ENCODE results near the gene QSOX2.

The QSOX2 gene

DNA sequence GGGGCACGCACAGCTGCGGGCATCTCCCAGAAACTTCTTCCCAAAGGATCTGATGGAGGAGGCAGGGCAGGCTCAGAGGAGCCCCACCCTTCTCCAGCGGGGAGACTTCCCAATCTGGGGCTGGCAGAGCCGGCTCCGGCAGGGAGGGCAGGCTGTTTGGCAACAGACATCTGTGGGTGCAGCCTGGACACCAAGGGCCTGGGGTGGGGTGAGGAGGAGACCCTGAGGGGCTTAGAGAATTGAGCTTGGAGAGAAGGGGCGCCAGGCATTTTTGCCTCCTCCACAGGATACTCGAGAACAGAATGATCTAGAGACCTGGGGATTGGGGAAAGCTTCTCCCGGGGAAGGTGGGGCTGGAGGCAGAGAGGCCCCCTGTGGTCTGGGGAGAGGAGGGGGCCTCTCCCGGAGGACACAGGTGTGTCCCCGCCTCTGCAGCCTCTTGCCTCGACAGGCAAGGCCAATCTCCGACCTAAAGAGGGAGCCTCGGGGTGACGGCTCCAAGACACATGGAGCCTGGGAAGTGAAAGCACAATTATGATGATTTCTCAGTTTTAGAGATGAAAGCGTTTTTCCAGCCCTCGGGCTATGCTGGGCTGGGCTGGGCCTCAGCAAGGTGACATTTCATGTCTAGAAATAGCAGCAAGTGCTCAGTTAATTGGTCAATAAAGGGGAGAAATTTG is 49.1 kb downstream of the QSOX2 start:
- H3K9ac ChIP-seq (ENCODE audit: low read length), result no peak overlapping the region
- H3K36me3 ChIP-seq (ENCODE audit: control insufficient read depth, insufficient read depth, low read length), result no peaks in the 10 kb centered on the region
- no peaks in the 10 kb centered on the region for H3K9me3 ChIP-seq (ENCODE audit: control insufficient read depth, insufficient read depth, low read depth, low read length)
- peaks cover 35% of the 10 kb centered on the region for H3K4me1 ChIP-seq (ENCODE audit: control insufficient read depth, insufficient read depth, low read length)
- H3K27me3 ChIP-seq (ENCODE audit: control insufficient read depth, insufficient read depth, low read length), result peaks cover 98% of the 10 kb centered on the region
- no peak overlapping the region for H3K27ac ChIP-seq (ENCODE audit: low read depth, low read length)
- peak overlapping the region; percentile 25; the same call in 1 of the 2 replicates for H3K4me3 ChIP-seq (ENCODE audit: low read depth, low read length)

DNA sequence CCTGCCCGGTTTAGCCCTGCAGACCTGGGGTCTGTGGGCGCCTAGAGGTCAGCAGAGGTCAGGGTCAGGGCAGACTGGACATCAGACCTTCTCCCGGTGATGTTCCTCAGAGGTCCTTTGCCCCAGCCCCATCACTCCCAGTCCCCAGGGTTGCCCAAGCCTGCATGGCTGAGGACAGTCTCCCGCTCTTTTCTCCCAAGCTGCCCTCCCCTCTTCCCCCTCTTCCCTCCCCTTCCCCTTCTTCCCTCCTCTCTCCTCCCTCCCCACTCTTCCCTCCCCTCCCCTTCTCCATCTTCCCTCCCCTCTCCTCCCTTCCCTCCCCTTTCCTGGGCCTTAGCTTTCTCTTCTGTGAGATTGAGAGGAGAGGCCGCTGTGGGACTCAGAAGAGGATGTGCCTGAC is 51.1 kb downstream of the QSOX2 start:
- H3K9me3 ChIP-seq (ENCODE audit: control insufficient read depth, insufficient read depth, low read depth, low read length), result no peaks in the 10 kb centered on the region
- peaks cover 40% of the 10 kb centered on the region for H3K4me1 ChIP-seq (ENCODE audit: control insufficient read depth, insufficient read depth, low read length)
- no peak overlapping the region for H3K9ac ChIP-seq (ENCODE audit: low read length)
- H3K36me3 ChIP-seq (ENCODE audit: control insufficient read depth, insufficient read depth, low read length), result no peaks in the 10 kb centered on the region
- H3K27ac ChIP-seq (ENCODE audit: low read depth, low read length), result no peak overlapping the region
- peaks cover 97% of the 10 kb centered on the region for H3K27me3 ChIP-seq (ENCODE audit: control insufficient read depth, insufficient read depth, low read length)
- 0 out of 2 replicates have a peak overlapping the region, but pooled peaks have one; percentile 52 for H3K4me3 ChIP-seq (ENCODE audit: low read depth, low read length)

DNA sequence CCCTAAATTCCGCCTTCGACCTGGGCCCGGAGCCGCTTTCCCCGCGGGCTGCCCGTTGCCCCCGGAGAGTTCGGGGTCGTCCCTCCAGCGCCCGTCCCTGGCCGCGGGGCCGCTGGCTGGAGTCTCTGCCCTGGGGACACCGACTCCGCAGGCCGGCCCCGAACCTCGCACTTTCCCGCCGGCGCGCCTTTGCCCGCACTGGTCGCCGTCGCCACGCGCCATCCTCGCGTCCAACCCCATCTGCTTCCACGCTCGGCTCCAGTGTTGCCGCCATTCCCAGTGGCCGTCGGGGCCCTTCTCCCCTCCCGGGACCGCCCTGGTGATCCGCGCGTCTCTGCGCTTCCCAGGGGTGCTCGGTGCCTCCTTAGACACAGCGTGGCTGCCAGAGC is 51.7 kb downstream of the QSOX2 start:
- H3K4me1 ChIP-seq (ENCODE audit: control insufficient read depth, insufficient read depth, low read length), result peaks cover 43% of the 10 kb centered on the region
- H3K9me3 ChIP-seq (ENCODE audit: control insufficient read depth, insufficient read depth, low read depth, low read length), result no peaks in the 10 kb centered on the region
- no peaks in the 10 kb centered on the region for H3K36me3 ChIP-seq (ENCODE audit: control insufficient read depth, insufficient read depth, low read length)
- H3K4me3 ChIP-seq (ENCODE audit: low read depth, low read length), result peak overlapping the region; percentile 52
- peaks cover 97% of the 10 kb centered on the region for H3K27me3 ChIP-seq (ENCODE audit: control insufficient read depth, insufficient read depth, low read length)
- H3K27ac ChIP-seq (ENCODE audit: low read depth, low read length), result no peak overlapping the region
- H3K9ac ChIP-seq (ENCODE audit: low read length), result no peak overlapping the region

DNA sequence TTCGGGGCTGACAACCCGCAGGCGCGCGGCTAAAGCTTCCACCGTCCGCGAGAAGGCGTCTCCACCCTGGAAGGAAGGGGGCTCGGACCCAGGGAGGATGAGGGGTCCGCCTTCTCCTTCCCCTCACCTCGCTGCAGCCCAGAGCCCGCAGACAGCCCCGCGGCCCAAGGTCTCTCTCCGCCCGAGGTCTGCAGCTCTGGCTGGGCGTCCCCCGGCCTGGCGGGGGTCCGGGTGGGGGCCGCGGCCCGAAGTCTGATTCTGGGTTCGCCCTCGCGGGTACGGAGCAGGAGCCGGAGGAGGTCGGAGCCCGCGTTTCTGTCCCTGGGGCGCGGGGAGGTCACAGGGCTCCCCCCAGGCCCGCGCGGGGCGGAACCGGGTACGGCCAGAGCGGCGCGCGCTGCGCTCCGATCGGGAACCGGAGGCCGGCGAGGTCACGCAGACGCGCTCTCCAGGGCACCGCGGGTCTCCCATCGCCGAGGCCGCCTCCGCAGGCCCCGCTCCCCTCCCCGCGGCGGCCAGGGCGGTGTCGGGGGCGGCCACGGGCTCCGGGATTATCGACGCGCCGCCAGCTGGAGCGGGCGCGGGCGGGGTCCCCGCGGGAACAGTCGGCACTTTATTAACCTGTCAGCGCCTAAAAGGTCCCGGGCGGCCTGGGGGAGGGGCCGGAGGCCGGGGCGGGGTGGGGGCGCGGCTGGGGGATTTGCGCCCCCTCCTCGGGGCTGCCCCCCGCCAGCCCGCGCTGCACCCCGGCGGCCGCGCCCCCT is 52.3 kb downstream of the QSOX2 start:
- peak overlapping the region; percentile 52 for H3K4me3 ChIP-seq (ENCODE audit: low read depth, low read length)

DNA sequence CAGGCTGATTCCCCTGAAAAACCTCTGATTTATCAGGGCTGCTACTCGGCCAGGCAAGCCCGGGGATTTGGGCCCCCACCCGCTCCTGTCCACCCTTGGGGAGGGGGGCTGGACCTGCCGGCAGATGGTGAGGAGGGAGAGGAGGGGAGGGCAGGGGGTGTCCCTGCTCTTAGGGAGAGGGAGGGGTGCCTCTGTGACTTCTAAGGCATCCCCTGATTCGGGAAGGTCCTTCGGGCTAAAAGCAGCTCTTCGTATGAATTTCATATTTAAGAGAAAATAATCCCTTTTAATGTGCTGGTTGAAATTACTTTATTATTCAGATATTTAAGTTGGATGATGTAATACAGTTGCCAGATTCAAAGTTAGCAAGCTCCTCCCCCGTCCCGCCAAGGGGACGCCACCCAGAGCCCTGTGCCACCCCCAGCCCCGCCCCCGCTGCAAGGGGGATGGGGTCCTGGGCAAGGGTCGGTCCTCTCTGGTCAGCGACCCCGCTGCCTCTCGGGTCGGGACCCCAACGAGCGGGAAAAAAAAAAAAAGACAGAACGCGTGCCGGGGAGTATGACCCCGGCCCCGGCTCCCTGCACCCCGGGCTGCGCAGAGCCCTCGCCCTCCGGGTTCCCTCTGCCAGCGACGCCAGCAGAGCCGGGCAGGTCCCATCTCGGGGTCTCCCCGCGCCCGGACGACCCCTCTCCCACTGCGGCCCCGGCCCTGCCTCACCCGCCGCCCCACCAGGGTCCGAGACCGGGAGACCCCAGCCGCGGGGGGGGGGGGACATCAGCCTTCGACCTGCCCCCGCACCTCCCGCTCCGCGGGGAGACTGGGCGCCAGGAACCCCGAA is 53.1 kb downstream of the QSOX2 start:
- Histone ChIP-seq H3K27me3 (ENCODE audit: control insufficient read depth, insufficient read depth, low read length) (peaks cover 83% of the 10 kb centered on the region), H3K27ac (ENCODE audit: low read depth, low read length) (no peak overlapping the region), H3K4me3 (ENCODE audit: low read depth, low read length) (peak overlapping the region; percentile 50), H3K9ac (ENCODE audit: low read length) (no peak overlapping the region), H3K4me1 (ENCODE audit: control insufficient read depth, insufficient read depth, low read length) (peaks cover 34% of the 10 kb centered on the region), H3K9me3 (ENCODE audit: control insufficient read depth, insufficient read depth, low read depth, low read length) (no peaks in the 10 kb centered on the region), H3K36me3 (ENCODE audit: control insufficient read depth, insufficient read depth, low read length) (no peaks in the 10 kb centered on the region)

More for the DNA sequence above, 52.3 kb downstream of the QSOX2 start:
- Histone ChIP-seq H3K4me1 (ENCODE audit: control insufficient read depth, insufficient read depth, low read length) (peaks cover 42% of the 10 kb centered on the region), H3K9me3 (ENCODE audit: control insufficient read depth, insufficient read depth, low read depth, low read length) (no peaks in the 10 kb centered on the region), H3K36me3 (ENCODE audit: control insufficient read depth, insufficient read depth, low read length) (no peaks in the 10 kb centered on the region), H3K27me3 (ENCODE audit: control insufficient read depth, insufficient read depth, low read length) (peaks cover 91% of the 10 kb centered on the region), H3K9ac (ENCODE audit: low read length) (no peak overlapping the region), H3K27ac (ENCODE audit: low read depth, low read length) (no peak overlapping the region)

DNA sequence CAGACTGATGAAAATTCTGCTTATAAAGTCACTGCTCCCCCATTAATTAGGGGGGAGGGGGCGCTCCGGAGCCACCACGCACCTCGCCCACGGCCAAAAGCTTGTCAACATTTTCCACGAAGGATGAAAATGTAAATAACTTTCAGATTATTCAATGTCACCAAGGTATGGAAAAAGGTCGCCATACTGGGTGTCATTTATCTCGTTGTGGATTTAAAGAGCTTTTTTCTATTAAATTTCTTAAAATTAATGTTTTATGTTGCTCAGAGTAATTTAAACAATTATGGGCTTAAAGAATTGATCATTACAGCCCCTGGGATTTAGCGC is 53.7 kb downstream of the QSOX2 start:
- Histone ChIP-seq H3K4me1 (ENCODE audit: control insufficient read depth, insufficient read depth, low read length) (peaks cover 32% of the 10 kb centered on the region), H3K36me3 (ENCODE audit: control insufficient read depth, insufficient read depth, low read length) (no peaks in the 10 kb centered on the region), H3K9ac (ENCODE audit: low read length) (no peak overlapping the region), H3K9me3 (ENCODE audit: control insufficient read depth, insufficient read depth, low read depth, low read length) (no peaks in the 10 kb centered on the region), H3K27ac (ENCODE audit: low read depth, low read length) (no peak overlapping the region), H3K4me3 (ENCODE audit: low read depth, low read length) (no peak overlapping the region), H3K27me3 (ENCODE audit: control insufficient read depth, insufficient read depth, low read length) (peaks cover 80% of the 10 kb centered on the region)

DNA sequence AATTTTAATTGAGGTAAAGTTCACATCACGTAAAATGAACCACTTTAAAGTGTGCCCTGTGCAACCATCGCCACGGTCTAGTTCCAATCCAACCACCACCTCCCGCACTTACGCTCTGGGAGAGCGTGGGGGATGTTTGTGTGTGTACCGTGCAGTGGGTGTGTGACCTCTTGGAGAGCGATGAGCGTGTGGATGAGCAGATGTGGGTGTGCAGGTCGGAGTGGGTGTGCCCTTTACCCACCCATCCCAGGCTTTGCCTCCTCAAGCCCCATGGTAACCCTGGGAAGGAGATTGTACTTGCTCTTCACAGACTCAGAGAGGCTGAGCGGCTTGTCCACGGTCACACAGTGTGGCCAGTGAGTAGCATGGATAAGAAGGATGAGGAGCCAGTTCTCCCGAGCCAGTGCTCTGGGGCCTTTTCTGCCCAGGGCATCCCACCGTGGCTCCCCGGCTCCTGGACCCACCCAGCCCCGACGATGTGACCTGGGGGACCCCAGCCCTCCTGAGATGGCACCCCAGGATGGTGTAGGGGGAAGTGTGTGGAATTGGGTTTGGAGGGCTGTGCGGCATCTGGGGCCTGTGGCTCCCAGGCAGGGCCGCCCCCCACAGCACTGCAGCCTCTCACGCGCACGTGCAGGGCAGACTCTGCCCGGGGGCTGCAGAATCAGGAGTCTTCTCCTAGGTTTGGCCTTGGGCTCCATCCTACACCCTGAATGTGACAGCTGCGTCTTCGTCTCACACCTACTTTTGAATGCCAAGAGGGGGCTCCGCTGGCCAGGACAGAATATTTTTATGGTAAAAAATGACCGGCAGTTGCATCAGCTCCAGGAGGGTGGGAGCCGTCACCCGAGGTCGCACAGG is 54.3 kb downstream of the QSOX2 start:
- Histone ChIP-seq H3K4me3 (ENCODE audit: low read depth, low read length) (no peak overlapping the region), H3K4me1 (ENCODE audit: control insufficient read depth, insufficient read depth, low read length) (peaks cover 26% of the 10 kb centered on the region)

DNA sequence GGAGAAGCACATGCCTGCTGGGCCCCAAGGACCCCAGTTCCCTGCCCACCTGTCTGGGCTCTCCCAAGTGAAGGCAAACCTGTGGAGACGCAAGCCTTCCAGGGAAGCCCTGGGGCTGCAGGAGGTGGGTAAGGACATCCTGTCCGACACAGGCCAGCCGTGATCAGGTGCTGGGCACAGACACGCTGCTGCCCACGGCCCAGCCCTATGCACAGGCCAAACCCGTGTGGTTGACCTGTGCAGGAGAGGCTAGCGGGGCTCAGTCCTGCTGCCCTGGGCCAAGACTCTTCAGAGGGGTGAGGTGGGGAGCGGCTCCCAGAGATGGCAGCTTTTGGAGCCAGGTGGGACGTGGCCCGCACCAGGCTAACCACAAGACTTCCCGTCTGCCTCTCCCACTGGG is 55.0 kb downstream of the QSOX2 start:
- Histone ChIP-seq H3K4me1 (ENCODE audit: control insufficient read depth, insufficient read depth, low read length) (peaks cover 20% of the 10 kb centered on the region), H3K9me3 (ENCODE audit: control insufficient read depth, insufficient read depth, low read depth, low read length) (no peaks in the 10 kb centered on the region), H3K27ac (ENCODE audit: low read depth, low read length) (no peak overlapping the region), H3K36me3 (ENCODE audit: control insufficient read depth, insufficient read depth, low read length) (no peaks in the 10 kb centered on the region), H3K4me3 (ENCODE audit: low read depth, low read length) (no peak overlapping the region), H3K27me3 (ENCODE audit: control insufficient read depth, insufficient read depth, low read length) (peaks cover 67% of the 10 kb centered on the region), H3K9ac (ENCODE audit: low read length) (no peak overlapping the region)

More for the DNA sequence above, 54.3 kb downstream of the QSOX2 start:
- H3K36me3 ChIP-seq (ENCODE audit: control insufficient read depth, insufficient read depth, low read length), result no peaks in the 10 kb centered on the region
- no peak overlapping the region for H3K9ac ChIP-seq (ENCODE audit: low read length)
- no peak overlapping the region for H3K27ac ChIP-seq (ENCODE audit: low read depth, low read length)
- H3K27me3 ChIP-seq (ENCODE audit: control insufficient read depth, insufficient read depth, low read length), result peaks cover 74% of the 10 kb centered on the region
- H3K9me3 ChIP-seq (ENCODE audit: control insufficient read depth, insufficient read depth, low read depth, low read length), result no peaks in the 10 kb centered on the region

DNA sequence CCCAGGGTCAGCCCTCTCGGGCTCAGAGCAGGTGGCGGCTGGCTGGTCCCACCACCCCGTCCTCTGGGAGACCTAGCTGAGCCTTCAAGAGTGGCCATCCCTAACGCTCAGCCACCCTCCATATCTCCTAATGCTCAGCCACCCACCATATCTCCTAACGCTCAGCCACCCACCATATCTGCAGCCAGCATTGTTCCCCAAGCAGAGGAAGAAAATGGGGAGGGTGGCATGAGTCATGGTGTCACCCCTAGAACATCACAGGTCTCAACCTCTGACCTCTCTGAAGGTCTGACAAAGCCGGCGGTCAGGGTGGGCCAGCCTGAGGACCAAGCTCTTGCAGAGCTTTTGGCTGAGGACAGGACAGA is 55.4 kb downstream of the QSOX2 start:
- Histone ChIP-seq H3K4me1 (ENCODE audit: control insufficient read depth, insufficient read depth, low read length) (peaks cover 18% of the 10 kb centered on the region), H3K27me3 (ENCODE audit: control insufficient read depth, insufficient read depth, low read length) (peaks cover 63% of the 10 kb centered on the region), H3K36me3 (ENCODE audit: control insufficient read depth, insufficient read depth, low read length) (no peaks in the 10 kb centered on the region), H3K27ac (ENCODE audit: low read depth, low read length) (no peak overlapping the region), H3K9ac (ENCODE audit: low read length) (no peak overlapping the region), H3K4me3 (ENCODE audit: low read depth, low read length) (no peak overlapping the region), H3K9me3 (ENCODE audit: control insufficient read depth, insufficient read depth, low read depth, low read length) (no peaks in the 10 kb centered on the region)

DNA sequence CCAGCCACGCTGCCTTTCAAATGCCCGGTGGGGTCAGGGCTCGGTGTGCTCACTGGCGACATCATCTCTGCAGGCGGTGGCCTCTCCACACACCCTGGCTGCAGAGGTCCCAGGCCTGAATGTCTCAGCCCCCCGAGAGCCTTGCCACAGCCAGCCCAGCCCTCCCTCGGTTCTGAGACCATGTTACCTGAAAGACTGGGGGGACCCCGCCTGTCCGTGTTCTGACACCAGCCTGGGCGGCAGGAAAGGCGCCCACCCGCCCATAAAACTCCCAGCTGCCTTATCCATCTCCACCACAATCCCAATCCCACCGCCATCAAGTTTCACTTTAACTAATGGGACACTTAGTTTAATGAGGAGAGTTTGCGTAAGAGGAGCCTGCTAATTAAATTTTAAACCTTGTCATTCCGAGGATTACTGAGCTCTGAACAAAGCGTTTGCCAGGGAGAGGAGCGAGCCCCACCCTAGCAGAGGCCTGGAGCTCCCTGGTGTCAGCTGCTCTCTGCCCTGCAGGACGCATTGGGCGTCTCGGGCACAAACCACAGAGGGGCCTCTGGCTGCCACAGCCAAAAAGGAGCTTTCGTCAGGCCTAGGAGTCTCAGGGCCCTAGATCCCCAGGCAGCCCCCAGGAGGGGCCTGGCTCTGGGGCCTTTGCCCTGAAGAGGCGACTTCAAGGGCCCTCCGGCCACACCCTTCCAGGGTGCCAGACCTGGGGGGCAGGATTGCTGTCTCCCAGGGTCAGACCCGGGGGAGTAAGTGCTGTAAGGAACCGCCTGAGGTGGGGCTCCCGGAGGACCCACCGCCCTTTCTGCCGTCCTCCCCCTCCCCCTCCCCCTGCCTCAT is 56.0 kb downstream of the QSOX2 start:
- Histone ChIP-seq H3K27me3 (ENCODE audit: control insufficient read depth, insufficient read depth, low read length) (peaks cover 60% of the 10 kb centered on the region), H3K9me3 (ENCODE audit: control insufficient read depth, insufficient read depth, low read depth, low read length) (no peaks in the 10 kb centered on the region), H3K4me1 (ENCODE audit: control insufficient read depth, insufficient read depth, low read length) (peaks cover 18% of the 10 kb centered on the region), H3K9ac (ENCODE audit: low read length) (no peak overlapping the region), H3K4me3 (ENCODE audit: low read depth, low read length) (no peak overlapping the region), H3K27ac (ENCODE audit: low read depth, low read length) (no peak overlapping the region), H3K36me3 (ENCODE audit: control insufficient read depth, insufficient read depth, low read length) (no peaks in the 10 kb centered on the region)
